ENCODE results near the gene CD86.

The CD86 gene

GRCh38 chr3:122058294-122058693 lies 3.1 kb downstream of the CD86 start:
- Histone ChIP-seq H3K27ac (no peak overlapping the region), H3K4me3 (no peak overlapping the region)
- TF ChIP-seq CTCF (IDR thresholded peaks at IDR 0.05), result no peak
- no peak for DNase-seq (ENCODE audit: low spot score)

DNA sequence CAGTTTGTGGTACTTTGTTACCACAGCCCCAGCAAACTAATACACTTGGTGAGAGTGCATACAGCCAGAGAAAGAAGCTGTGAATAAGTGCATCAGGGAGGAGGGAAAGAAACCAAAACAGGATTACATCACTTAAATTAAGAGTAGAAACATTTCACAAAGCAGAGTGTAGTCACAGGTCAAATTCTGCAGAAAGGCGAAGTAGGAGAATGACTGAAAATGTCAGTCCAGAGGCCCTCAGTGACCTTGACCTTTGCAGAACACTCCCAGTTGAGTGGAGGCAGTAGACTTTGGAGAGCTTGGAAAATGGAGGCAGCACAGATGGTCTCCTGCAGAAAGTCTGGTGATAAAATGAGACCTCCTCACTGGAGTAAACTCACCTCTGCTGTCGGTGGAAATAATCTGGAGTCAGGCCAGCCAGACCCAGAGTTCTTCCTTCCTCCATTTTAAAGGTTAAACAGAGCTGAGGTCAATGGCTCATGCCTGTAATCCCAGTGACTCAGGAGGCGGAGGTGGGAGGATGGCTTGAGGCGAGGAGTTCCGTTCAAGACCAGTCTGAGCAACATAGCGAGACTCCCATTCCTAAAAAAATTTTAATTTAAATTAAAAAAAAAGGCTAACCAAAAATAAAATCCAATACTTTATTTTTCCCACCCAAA lies 5.0 kb downstream of the CD86 start:
- H3K27ac ChIP-seq, result no peak overlapping the region
- TF ChIP-seq CTCF (IDR thresholded peaks at IDR 0.05), result no peak
- no peak for DNase-seq (ENCODE audit: low spot score)
- no peak overlapping the region for H3K4me3 ChIP-seq

DNA sequence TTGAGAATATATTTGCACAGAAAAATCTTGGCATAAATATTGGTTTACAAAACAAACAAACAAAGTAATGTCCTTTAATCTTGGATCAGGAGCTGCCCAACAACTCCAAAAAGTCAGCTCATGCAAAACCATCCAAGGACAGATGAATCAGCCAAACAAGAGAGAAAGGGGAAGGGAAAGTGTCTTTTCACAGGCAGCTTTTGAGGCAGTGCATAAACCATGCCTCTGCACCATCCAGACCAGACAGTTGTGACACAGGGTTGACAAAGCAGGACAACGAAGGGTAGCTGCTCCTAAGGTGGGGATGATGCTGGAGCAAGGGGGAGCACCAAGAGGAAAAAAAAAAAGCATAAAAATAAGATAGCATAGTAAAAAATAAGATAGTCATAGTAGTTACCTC lies 8.7 kb downstream of the CD86 start:
- no peak for TF ChIP-seq CTCF (IDR thresholded peaks at IDR 0.05)

DNA sequence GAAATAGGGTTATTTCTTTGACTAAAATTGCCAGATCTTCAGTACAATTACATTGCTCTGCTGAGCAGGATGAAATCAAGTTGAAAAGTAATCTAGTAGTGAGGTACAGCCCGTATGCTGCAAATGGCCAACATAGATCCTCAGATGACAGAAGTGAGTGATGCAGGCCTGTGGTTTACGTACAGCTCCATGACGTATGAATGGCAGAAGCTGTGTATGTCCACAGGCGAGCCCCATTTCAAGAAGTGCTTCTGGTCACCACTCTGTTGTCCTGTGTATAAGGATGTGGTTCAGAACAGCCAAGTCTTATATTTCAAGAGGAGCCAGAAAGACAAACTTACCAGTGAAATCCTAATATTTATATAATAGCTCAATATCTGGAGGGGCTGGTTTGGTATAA lies 9.2 kb downstream of the CD86 start:
- no peak for DNase-seq (ENCODE audit: low spot score)
- no peak for TF ChIP-seq CTCF (IDR thresholded peaks at IDR 0.05)
- Histone ChIP-seq H3K27ac (no peak overlapping the region), H3K4me3 (no peak overlapping the region)

More for the DNA sequence above, 8.7 kb downstream of the CD86 start:
- Histone ChIP-seq H3K27ac (no peak overlapping the region), H3K4me3 (no peak overlapping the region)
- DNase-seq (ENCODE audit: low spot score), result no peak

DNA sequence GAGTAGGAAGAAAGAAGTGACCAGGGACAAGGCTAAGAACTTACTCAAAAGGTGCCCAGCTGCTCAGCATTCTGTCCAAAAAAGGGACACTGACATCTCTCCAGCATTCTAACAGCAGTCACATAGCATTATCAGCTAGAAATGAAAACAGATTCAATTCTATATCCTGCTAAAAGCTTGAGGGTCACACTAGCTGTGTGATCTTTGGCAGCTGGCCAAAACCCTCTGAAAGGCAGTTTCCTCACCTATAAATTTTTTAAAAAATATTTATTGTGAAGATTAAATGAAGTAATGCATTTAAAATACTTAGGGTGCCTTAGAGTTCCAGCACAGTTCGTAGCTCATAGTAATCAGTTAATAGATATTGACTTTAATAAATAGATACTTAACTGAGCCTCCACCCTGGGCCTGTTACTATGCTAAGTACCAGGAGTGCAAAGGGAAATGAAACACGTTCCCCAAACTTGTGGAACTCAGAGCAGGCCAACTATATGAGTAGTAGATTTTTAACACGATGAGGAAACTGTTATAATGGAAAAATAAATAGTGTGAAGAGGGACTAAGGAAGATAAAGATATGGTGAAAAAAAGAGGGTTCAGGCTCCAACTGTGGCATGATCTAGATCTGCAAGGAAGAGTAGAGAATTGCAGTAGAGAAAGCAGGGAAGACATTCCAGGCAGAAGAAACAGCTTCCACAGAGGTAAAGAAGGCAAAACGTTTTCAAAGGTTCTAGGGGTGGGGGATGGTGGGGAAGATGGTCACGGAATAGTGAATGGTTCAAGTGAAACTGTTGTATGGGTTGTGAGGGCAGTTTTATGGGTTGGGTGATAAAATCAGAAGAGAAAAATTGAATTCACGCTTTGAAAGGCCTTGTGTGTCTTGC lies 11.4 kb downstream of the CD86 start:
- DNase-seq (ENCODE audit: low spot score), result no peak
- Histone ChIP-seq H3K4me3 (no peak overlapping the region), H3K27ac (no peak overlapping the region)
- no peak for TF ChIP-seq CTCF (IDR thresholded peaks at IDR 0.05)

DNA sequence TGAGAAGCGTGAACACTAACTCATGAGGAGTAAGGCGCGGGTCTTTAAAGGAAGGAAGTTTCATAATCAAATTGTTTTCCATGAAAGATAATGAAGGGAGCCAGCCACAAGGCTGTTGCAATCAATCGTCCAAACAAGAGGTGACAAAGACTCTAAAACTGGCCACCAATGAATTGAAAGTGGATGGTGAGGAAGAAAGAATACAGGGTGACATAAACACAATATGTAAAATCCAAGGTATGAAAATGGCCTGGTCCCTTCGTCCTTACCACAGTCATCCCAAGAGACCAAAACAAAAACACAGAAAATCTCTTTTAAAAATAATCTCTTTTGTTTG lies 12.0 kb downstream of the CD86 start:
- no peak for TF ChIP-seq CTCF (IDR thresholded peaks at IDR 0.05)
- no peak for DNase-seq (ENCODE audit: low spot score)
- H3K27ac ChIP-seq, result peak overlapping the region in 1 of 2 donors; percentile 32
- H3K4me3 ChIP-seq, result no peak overlapping the region

Measured in coronary artery (tissue), 2 donors.